Breast epithelium (tissue), 4 donors: ENCODE measurements around the gene METRNL. TPM values are rescaled to one million over a fixed set of nuclear protein-coding genes. Genes with fewer than 3 reads are reported as not detected.

ENCODE experiments used
- DNase-seq, 2 donors: peaks; one replicate each; pipeline ENCODE4 v3.0.0-alpha.2; 2019; ENCODE audit warnings: low spot score in 2 of 2
- H3K27ac ChIP-seq, 2 donors: fragments of 200-600 bp; sonication (generic) in 1 of 2; one replicate each; pipeline ENCODE4 v1.5.1; 2016 to 2019; ENCODE audit warnings: mild to moderate bottlenecking in 1 of 2
- H3K27me3 ChIP-seq, 2 donors: fragments of 200-600 bp; sonication (generic) in 1 of 2; one replicate each; pipeline versions ENCODE4 v1.5.1 to v1.6.0; 2017 to 2019; ENCODE audit warnings: control low read depth in 1 of 2, mild to moderate bottlenecking in 1 of 2
- H3K36me3 ChIP-seq: fragments of 200-600 bp; one replicate; pipeline ENCODE4 v1.5.1; 2019
- H3K4me1 ChIP-seq, 2 donors: fragments of 200-600 bp; sonication (generic); one replicate each; pipeline ENCODE4 v1.5.1; 2016 to 2019; ENCODE audit warnings: control low read depth in 1 of 2
- H3K4me3 ChIP-seq, 3 donors: fragments of 200-600 bp; sonication (generic); 1 replicate in 2 of 3; 2 replicates in 1 of 3; pipeline ENCODE4 v1.5.1; 2016 to 2019; ENCODE audit warnings: mild to moderate bottlenecking in 3 of 3, moderate library complexity in 2 of 3
- H3K9me3 ChIP-seq, 2 donors: fragments of 200-600 bp; sonication (generic) in 1 of 2; one replicate each; pipeline ENCODE4 v1.5.1; 2016 to 2019; ENCODE audit warnings: control low read depth in 1 of 2
- POLR2A ChIP-seq: fragments of 450-650 bp; IDR thresholded peaks from one replicate; pipeline ENCODE4 v1.6.1; 2016; ENCODE audit warnings: antibody characterized with exemption, mild to moderate bottlenecking, moderate library complexity
- POLR2AphosphoS5 ChIP-seq, 3 donors: sonication (generic); formaldehyde crosslinking; IDR thresholded peaks; one replicate each; pipeline ENCODE4 v1.6.1; 2017; ENCODE audit warnings: antibody characterized with exemption in 3 of 3
- intact Hi-C: fragments of 100-400 bp; cut with DNase I; formaldehyde crosslinking; loops from one replicate; pipeline ENCODE4 v1.15.1; 2023; ENCODE audit warnings: low total_unique reads
- total RNA-seq, 3 donors: library from RNA; depleted of rRNA; stranded (reverse); fragments of >200 nt; gene quantifications; one replicate each; pipeline ENCODE4 v1.1.0, GENCODE V29; 2016
- TF ChIP-seq, protein P1 (sequence below), 3 donors: fragments of 450-650 bp; IDR thresholded peaks; one replicate each; pipeline ENCODE4 v1.5.1; 2016 to 2017; ENCODE audit warnings: antibody characterized with exemption in 3 of 3, mild to moderate bottlenecking in 3 of 3, moderate library complexity in 3 of 3

METRNL gene
- total RNA-seq, 3 donors from 2014 or later: 41.6 to 102 (median 54.1) TPM

DNA sequence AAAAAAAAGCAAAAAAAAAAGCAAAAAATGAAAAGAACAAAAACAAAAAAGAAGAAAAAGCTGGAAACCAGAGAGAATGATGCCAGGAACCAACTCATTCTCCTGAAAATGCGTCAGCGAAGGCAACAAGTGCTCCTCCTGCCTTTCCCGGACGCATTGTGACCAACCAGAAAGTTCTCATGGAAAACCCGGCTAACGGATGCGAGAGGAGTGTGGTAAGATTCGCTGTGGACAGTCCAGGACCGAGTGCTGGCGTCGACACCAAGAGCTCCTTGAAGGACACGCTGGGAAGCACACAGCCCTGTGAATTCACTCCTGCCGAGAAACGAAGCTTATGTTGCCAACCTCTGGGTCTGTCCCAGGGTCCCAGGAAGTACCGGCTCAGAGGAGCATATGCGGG, 43.4 kb downstream of the METRNL start:
- H3K36me3 ChIP-seq: no peaks in the 10 kb centered on the region
- no peaks in the 10 kb centered on the region for H3K9me3 ChIP-seq
- no peak overlapping the region for H3K27ac ChIP-seq
- intact Hi-C loops: no loop called here
- H3K4me3 ChIP-seq: no peak overlapping the region
- peak in 1 of 2 donors; percentile 20 for DNase-seq
- H3K4me1 ChIP-seq: peaks cover 3 to 8% of the 10 kb centered on the region in 2 donors
- H3K27me3 ChIP-seq: peaks cover 0 to 8% of the 10 kb centered on the region in 2 donors
- TF ChIP-seq POLR2A (no peak), POLR2AphosphoS5 (IDR thresholded peaks at IDR 0.05) (no peak)
- TF ChIP-seq, protein P1, sequence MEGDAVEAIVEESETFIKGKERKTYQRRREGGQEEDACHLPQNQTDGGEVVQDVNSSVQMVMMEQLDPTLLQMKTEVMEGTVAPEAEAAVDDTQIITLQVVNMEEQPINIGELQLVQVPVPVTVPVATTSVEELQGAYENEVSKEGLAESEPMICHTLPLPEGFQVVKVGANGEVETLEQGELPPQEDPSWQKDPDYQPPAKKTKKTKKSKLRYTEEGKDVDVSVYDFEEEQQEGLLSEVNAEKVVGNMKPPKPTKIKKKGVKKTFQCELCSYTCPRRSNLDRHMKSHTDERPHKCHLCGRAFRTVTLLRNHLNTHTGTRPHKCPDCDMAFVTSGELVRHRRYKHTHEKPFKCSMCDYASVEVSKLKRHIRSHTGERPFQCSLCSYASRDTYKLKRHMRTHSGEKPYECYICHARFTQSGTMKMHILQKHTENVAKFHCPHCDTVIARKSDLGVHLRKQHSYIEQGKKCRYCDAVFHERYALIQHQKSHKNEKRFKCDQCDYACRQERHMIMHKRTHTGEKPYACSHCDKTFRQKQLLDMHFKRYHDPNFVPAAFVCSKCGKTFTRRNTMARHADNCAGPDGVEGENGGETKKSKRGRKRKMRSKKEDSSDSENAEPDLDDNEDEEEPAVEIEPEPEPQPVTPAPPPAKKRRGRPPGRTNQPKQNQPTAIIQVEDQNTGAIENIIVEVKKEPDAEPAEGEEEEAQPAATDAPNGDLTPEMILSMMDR (IDR thresholded peaks at IDR 0.05): no peak

DNA sequence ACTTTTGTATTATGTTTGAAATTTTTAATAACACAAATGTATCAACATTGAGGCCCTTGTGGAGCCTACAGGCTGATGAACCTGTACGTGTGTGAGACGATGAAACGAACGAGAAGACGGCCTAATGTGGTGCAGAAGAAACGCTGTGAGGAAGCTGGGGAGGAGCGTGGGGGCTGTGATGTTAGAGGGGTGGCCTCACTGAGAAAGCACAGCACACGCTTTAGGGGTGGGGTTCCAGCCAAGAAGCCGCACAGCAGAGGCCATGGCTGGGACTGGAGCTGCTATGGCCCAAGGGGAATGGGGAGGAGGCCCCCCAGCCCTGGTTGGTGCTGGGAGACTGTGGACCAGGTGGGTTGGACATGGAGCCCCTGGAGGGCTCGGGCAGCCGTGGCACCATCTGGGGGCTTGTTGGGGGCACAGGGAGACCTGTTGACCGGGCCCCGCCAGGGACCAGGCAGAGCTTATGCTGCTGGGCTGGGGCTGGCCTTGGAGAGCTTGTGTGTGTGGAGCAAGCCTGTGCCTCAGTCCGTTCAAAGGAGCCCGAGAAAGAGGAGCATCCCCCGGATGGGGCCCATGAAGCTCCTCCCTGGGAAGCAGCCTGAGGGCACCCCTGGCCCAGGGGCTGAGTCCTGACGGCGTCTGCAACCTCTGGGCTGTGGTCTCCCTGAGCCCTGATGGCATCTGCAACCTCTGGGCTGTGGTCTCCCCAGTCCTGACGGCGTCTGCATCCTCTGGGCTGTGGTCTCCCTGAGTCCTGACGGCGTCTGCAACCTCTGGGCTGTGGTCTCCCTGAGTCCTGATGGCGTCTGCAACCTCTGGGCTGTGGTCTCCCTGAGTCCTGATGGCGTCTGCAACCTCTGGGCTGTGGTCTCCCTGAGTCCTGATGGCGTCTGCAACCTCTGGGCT, 44.7 kb downstream of the METRNL start:
- intact Hi-C loops: no loop called here

DNA sequence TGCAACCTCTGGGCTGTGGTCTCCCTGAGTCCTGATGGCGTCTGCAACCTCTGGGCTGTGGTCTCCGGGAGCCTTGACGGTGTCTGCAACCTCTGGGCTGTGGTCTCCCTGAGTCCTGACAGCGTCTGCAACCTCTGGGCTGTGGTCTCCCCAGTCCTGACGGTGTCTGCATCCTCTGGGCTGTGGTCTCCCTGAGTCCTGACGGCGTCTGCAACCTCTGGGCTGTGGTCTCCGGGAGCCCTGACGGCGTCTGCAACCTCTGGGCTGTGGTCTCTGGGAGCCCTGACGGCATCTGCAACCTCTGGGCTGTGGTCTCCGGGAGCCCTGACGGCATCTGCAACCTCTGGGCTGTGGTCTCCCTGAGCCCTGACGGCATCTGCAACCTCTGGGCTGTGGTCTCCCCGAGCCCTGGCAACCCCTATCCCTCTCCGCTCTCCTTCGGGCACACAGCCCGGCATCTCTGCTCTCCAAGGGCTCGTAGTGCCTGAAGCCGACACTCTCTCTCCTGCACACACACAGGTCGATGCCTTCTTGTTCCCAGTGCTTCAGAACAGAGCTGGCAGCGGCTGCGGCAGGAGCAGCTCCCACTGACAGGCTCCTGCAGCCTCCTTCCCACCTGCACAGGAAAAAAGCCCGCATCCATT, 45.6 kb downstream of the METRNL start:
- Histone ChIP-seq H3K27me3 (peaks cover 0 to 8% of the 10 kb centered on the region in 2 donors), H3K27ac (peak overlapping the region in 1 of 2 donors; percentile 25), H3K9me3 (no peaks in the 10 kb centered on the region), H3K36me3 (no peaks in the 10 kb centered on the region), H3K4me1 (peaks cover 3 to 8% of the 10 kb centered on the region in 2 donors), H3K4me3 (peak overlapping the region in 1 of 3 donors; percentile 31)
- TF ChIP-seq POLR2AphosphoS5 (IDR thresholded peaks at IDR 0.05) (no peak), POLR2A (no peak)
- TF ChIP-seq, protein P1 (IDR thresholded peaks at IDR 0.05): no peak
- peak in 1 of 2 donors; percentile 3 for DNase-seq
- intact Hi-C loops: no loop called here

More for the DNA sequence above, 44.7 kb downstream of the METRNL start:
- no peak for TF ChIP-seq POLR2A
- TF ChIP-seq, protein P1 (IDR thresholded peaks at IDR 0.05): no peak
- no peak for TF ChIP-seq POLR2AphosphoS5 (IDR thresholded peaks at IDR 0.05)
- peaks cover 3 to 8% of the 10 kb centered on the region in 2 donors for H3K4me1 ChIP-seq
- H3K27ac ChIP-seq: no peak overlapping the region
- no peaks in the 10 kb centered on the region for H3K36me3 ChIP-seq
- H3K4me3 ChIP-seq: no peak overlapping the region
- H3K9me3 ChIP-seq: no peaks in the 10 kb centered on the region
- H3K27me3 ChIP-seq: peaks cover 0 to 8% of the 10 kb centered on the region in 2 donors
- peak in 1 of 2 donors; percentile 49 for DNase-seq

DNA sequence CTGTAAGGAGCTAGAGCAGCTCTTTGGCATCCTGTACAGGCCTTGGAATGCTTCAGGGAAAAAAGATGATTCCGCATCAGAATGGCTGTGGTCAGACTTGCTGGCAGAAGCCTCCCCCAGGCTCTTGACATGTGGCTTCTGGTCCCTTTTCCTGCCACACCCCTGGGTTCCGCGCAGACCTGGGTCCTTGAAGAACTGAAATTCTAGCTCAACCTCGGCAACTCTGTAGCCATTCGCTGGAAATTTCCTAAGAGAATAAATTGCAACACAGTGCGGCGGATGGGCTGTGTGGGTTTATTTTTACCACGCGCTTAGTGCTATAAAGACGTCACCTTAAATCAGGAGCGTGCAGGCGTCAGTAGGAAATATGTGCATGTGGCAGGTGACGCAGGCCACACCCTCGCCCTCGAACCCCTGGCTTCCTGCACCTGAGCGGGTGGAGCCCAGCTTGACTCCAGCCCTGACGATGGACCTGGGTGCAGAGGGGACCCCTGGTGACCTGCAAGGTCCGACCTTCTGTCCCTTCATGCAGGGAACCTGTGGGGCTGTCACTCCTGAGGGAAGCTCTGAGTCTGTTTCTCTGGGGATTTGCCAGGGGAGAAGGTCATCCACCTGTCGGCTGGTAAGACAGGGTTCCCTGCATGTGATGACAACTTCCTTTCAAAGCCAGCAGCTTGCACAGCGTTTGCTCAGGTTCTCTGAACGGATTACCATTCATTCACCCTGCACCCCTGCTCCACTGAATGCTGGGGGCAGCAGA, 46.3 kb downstream of the METRNL start:
- peaks cover 0 to 8% of the 10 kb centered on the region in 2 donors for H3K27me3 ChIP-seq
- peak overlapping the region in 1 of 3 donors; percentile 31 for H3K4me3 ChIP-seq
- peak overlapping the region in 1 of 2 donors; percentile 25 for H3K27ac ChIP-seq
- H3K4me1 ChIP-seq: peaks cover 3 to 8% of the 10 kb centered on the region in 2 donors
- H3K9me3 ChIP-seq: no peaks in the 10 kb centered on the region
- DNase-seq: peak in 1 of 2 donors; percentile 53
- intact Hi-C loops: no loop called here
- no peaks in the 10 kb centered on the region for H3K36me3 ChIP-seq
- TF ChIP-seq POLR2A (no peak), POLR2AphosphoS5 (IDR thresholded peaks at IDR 0.05) (no peak)
- TF ChIP-seq, protein P1 (IDR thresholded peaks at IDR 0.05): no peak
